Measurements from ENCODE around the gene ENKUR. TPM values are rescaled to one million over a fixed set of nuclear protein-coding genes. Genes with fewer than 3 reads are reported as not detected.

Gene ENKUR
- total and polyA plus RNA-seq, 9 donors, result 0.04 to 0.51 (median 0.35) TPM

- WGBS (ENCODE audit: insufficient coverage), result no CpG with 5 or more reads among the region's 1 CpG
- no peak overlapping the region for H3K4me3 ChIP-seq (ENCODE audit: low read length)
- DNase-seq, result no peak
These were observed 22.6 kb downstream of the ENKUR start for GRCh38 chr10:24993237-24993958.

GRCh38 chr10:24992512-24993133, 23.3 kb downstream of the ENKUR start:
- Histone ChIP-seq H3K4me3 (ENCODE audit: low read length) (no peak overlapping the region), H3K9me3 (replicated peaks; ENCODE audit: control insufficient read depth, low read depth, low read length) (no peaks in the 10 kb centered on the region), H3K27ac (ENCODE audit: low read length) (no peak overlapping the region), H3K27me3 (ENCODE audit: control insufficient read depth, insufficient read depth, low read length) (no peaks in the 10 kb centered on the region), H3K36me3 (ENCODE audit: control insufficient read depth, insufficient read depth, low read length) (no peaks in the 10 kb centered on the region), H3K4me1 (ENCODE audit: control insufficient read depth, insufficient read depth, low read length) (no peaks in the 10 kb centered on the region)
- DNase-seq, result no peak
- 89% methylated on average over 1 of the region's 3 CpGs for WGBS (ENCODE audit: insufficient coverage)

More at GRCh38 chr10:24993237-24993958, 22.6 kb downstream of the ENKUR start:
- Histone ChIP-seq H3K9me3 (replicated peaks; ENCODE audit: control insufficient read depth, low read depth, low read length) (no peaks in the 10 kb centered on the region), H3K36me3 (ENCODE audit: control insufficient read depth, insufficient read depth, low read length) (no peaks in the 10 kb centered on the region), H3K4me1 (ENCODE audit: control insufficient read depth, insufficient read depth, low read length) (no peaks in the 10 kb centered on the region), H3K27me3 (ENCODE audit: control insufficient read depth, insufficient read depth, low read length) (no peaks in the 10 kb centered on the region), H3K27ac (ENCODE audit: low read length) (no peak overlapping the region)

- H3K4me3 ChIP-seq (ENCODE audit: low read length), result no peak overlapping the region
- no peaks in the 10 kb centered on the region for H3K4me1 ChIP-seq (ENCODE audit: control insufficient read depth, insufficient read depth, low read length)
- no peaks in the 10 kb centered on the region for H3K36me3 ChIP-seq (ENCODE audit: control insufficient read depth, insufficient read depth, low read length)
- no peaks in the 10 kb centered on the region for H3K27me3 ChIP-seq (ENCODE audit: control insufficient read depth, insufficient read depth, low read length)
- H3K9me3 ChIP-seq (replicated peaks; ENCODE audit: control insufficient read depth, low read depth, low read length), result no peaks in the 10 kb centered on the region
- DNase-seq, result no peak
- WGBS (ENCODE audit: insufficient coverage), result 89% methylated on average over 8 of the region's 13 CpGs
- no peak overlapping the region for H3K27ac ChIP-seq (ENCODE audit: low read length)
These were observed 24.7 kb downstream of the ENKUR start for GRCh38 chr10:24991298-24991697.

GRCh38 chr10:24989867-24990266, 26.1 kb downstream of the ENKUR start:
- no CpG with 5 or more reads among the region's 1 CpG for WGBS (ENCODE audit: insufficient coverage)
- H3K27me3 ChIP-seq (ENCODE audit: control insufficient read depth, insufficient read depth, low read length), result no peaks in the 10 kb centered on the region
- H3K9me3 ChIP-seq (replicated peaks; ENCODE audit: control insufficient read depth, low read depth, low read length), result no peaks in the 10 kb centered on the region
- peak; percentile 46 for DNase-seq
- H3K4me3 ChIP-seq (ENCODE audit: low read length), result no peak overlapping the region
- no peaks in the 10 kb centered on the region for H3K4me1 ChIP-seq (ENCODE audit: control insufficient read depth, insufficient read depth, low read length)
- no peaks in the 10 kb centered on the region for H3K36me3 ChIP-seq (ENCODE audit: control insufficient read depth, insufficient read depth, low read length)
- no peak overlapping the region for H3K27ac ChIP-seq (ENCODE audit: low read length)

- H3K27ac ChIP-seq (ENCODE audit: low read length), result no peak overlapping the region
- no peaks in the 10 kb centered on the region for H3K36me3 ChIP-seq (ENCODE audit: control insufficient read depth, insufficient read depth, low read length)
- H3K4me1 ChIP-seq (ENCODE audit: control insufficient read depth, insufficient read depth, low read length), result no peaks in the 10 kb centered on the region
- no peaks in the 10 kb centered on the region for H3K27me3 ChIP-seq (ENCODE audit: control insufficient read depth, insufficient read depth, low read length)
- H3K9me3 ChIP-seq (replicated peaks; ENCODE audit: control insufficient read depth, low read depth, low read length), result no peaks in the 10 kb centered on the region
- DNase-seq, result no peak
- WGBS (ENCODE audit: insufficient coverage), result 51% methylated on average over 10 of the region's 12 CpGs
- no peak overlapping the region for H3K4me3 ChIP-seq (ENCODE audit: low read length)
These were observed 26.9 kb downstream of the ENKUR start for GRCh38 chr10:24988831-24989640.

- DNase-seq, result peak; percentile 89
- Histone ChIP-seq H3K36me3 (ENCODE audit: control insufficient read depth, insufficient read depth, low read length) (no peaks in the 10 kb centered on the region), H3K27ac (ENCODE audit: low read length) (peak overlapping the region; percentile 25), H3K9me3 (replicated peaks; ENCODE audit: control insufficient read depth, low read depth, low read length) (no peaks in the 10 kb centered on the region), H3K4me1 (ENCODE audit: control insufficient read depth, insufficient read depth, low read length) (no peaks in the 10 kb centered on the region), H3K4me3 (ENCODE audit: low read length) (no peak overlapping the region), H3K27me3 (ENCODE audit: control insufficient read depth, insufficient read depth, low read length) (no peaks in the 10 kb centered on the region)
- no CpG with 5 or more reads among the region's 3 CpGs for WGBS (ENCODE audit: insufficient coverage)
These were observed 31.1 kb downstream of the ENKUR start for GRCh38 chr10:24984906-24985305.

- Histone ChIP-seq H3K27ac (ENCODE audit: low read length) (no peak overlapping the region), H3K27me3 (ENCODE audit: control insufficient read depth, insufficient read depth, low read length) (no peaks in the 10 kb centered on the region), H3K9me3 (replicated peaks; ENCODE audit: control insufficient read depth, low read depth, low read length) (no peaks in the 10 kb centered on the region), H3K4me1 (ENCODE audit: control insufficient read depth, insufficient read depth, low read length) (no peaks in the 10 kb centered on the region), H3K36me3 (ENCODE audit: control insufficient read depth, insufficient read depth, low read length) (no peaks in the 10 kb centered on the region), H3K4me3 (ENCODE audit: low read length) (no peak overlapping the region)
- no peak for DNase-seq
- WGBS (ENCODE audit: insufficient coverage), result no CpG with 5 or more reads among the region's 3 CpGs
These were observed 32.0 kb downstream of the ENKUR start for GRCh38 chr10:24983946-24984345.

GRCh38 chr10:24983130-24983529, 32.8 kb downstream of the ENKUR start:
- DNase-seq, result no peak
- Histone ChIP-seq H3K4me3 (ENCODE audit: low read length) (no peak overlapping the region), H3K4me1 (ENCODE audit: control insufficient read depth, insufficient read depth, low read length) (no peaks in the 10 kb centered on the region), H3K27ac (ENCODE audit: low read length) (no peak overlapping the region), H3K9me3 (replicated peaks; ENCODE audit: control insufficient read depth, low read depth, low read length) (no peaks in the 10 kb centered on the region), H3K27me3 (ENCODE audit: control insufficient read depth, insufficient read depth, low read length) (no peaks in the 10 kb centered on the region), H3K36me3 (ENCODE audit: control insufficient read depth, insufficient read depth, low read length) (no peaks in the 10 kb centered on the region)
- 100% methylated on average over 2 of the region's 4 CpGs for WGBS (ENCODE audit: insufficient coverage)

GRCh38 chr10:24982319-24983112, 33.4 kb downstream of the ENKUR start:
- DNase-seq, result no peak
- H3K4me1 ChIP-seq (ENCODE audit: control insufficient read depth, insufficient read depth, low read length), result no peaks in the 10 kb centered on the region
- no peaks in the 10 kb centered on the region for H3K27me3 ChIP-seq (ENCODE audit: control insufficient read depth, insufficient read depth, low read length)
- no peaks in the 10 kb centered on the region for H3K36me3 ChIP-seq (ENCODE audit: control insufficient read depth, insufficient read depth, low read length)
- no peaks in the 10 kb centered on the region for H3K9me3 ChIP-seq (replicated peaks; ENCODE audit: control insufficient read depth, low read depth, low read length)
- no peak overlapping the region for H3K27ac ChIP-seq (ENCODE audit: low read length)
- 83% methylated on average over 1 of the region's 1 CpG for WGBS (ENCODE audit: insufficient coverage)
- H3K4me3 ChIP-seq (ENCODE audit: low read length), result no peak overlapping the region
